PC-9 (cell line): ENCODE measurements around the gene POLA1.

Experiments used
- CTCF ChIP-seq: fragments of 200-600 bp; sonication (generic); conservative IDR thresholded peaks from 2 replicates; pipeline ENCODE4 v1.6.1; 2017; ENCODE audit warnings: mixed run types, antibody characterized with exemption, mild to moderate bottlenecking, moderate library complexity
- EZH2 ChIP-seq: fragments of 200-600 bp; sonication (generic); IDR thresholded peaks from 2 replicates; pipeline ENCODE4 v1.8.0; 2017; ENCODE audit warnings: antibody characterized with exemption, low read depth

DNA sequence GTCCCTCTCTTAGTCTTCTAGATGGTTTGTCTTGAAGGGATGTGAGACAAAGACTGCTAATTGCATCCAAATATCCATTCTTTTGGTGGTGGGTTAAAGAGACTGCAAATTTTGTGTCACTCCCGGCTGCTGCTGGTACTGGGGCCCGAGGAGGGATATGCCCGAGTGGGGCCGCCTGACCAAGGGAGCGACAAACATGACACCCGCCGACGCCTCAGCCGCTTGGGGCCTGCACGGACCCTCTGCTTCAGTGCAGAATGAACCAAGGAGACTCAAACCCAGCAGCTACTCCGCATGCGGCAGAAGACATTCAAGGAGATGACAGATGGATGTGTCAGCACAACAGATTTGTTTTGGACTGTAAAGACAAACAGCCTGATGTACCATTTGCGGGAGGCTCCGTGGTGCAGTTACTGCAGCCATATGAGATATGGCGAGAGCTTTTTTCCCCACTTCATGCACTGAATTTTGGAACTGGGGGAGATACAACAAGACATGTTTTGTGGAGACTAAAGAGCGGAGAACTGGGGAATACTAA lies 335.6 kb downstream of the POLA1 start:
- TF ChIP-seq CTCF, result no peak
- no peak for TF ChIP-seq EZH2
